Esophagus squamous epithelium (tissue), 5 donors: ENCODE results near the gene FKBP4. TPM values are rescaled to one million over a fixed set of nuclear protein-coding genes. Genes with fewer than 3 reads are reported as not detected.

Experiments
- DNase-seq: peaks from one replicate; lab custom pipeline; 2025; lab: John Stamatoyannopoulos, UW
- H3K27ac ChIP-seq, 4 donors: fragments of 200-600 bp; sonication (generic); one replicate each; pipeline ENCODE4 v1.5.1; 2016 to 2019; ENCODE audit warnings: mild to moderate bottlenecking in 1 of 4
- H3K27me3 ChIP-seq, 4 donors: fragments of 200-600 bp; sonication (generic); 1 replicate in 3 of 4; 2 replicates in 1 of 4; pipeline versions ENCODE4 v1.5.1 to v1.6.0; 2017 to 2021; ENCODE audit warnings: antibody characterized with exemption in 1 of 4
- H3K36me3 ChIP-seq, 3 donors: fragments of 200-600 bp; sonication (generic); one replicate each; pipeline ENCODE4 v1.5.1; 2016 to 2019
- H3K4me1 ChIP-seq, 3 donors: fragments of 200-600 bp; sonication (generic); one replicate each; pipeline ENCODE4 v1.5.1; 2017 to 2019
- H3K4me3 ChIP-seq, 4 donors: fragments of 200-600 bp; sonication (generic); 1 replicate in 3 of 4; 2 replicates in 1 of 4; pipeline ENCODE4 v1.5.1; 2016 to 2019; ENCODE audit warnings: mild to moderate bottlenecking in 2 of 4, moderate library complexity in 1 of 4
- H3K9me3 ChIP-seq, 3 donors: fragments of 200-600 bp; sonication (generic); one replicate each; pipeline ENCODE4 v1.5.1; 2016 to 2019
- POLR2A ChIP-seq, 4 donors: fragments of 450-650 bp; IDR thresholded peaks; one replicate each; pipeline ENCODE4 v1.6.1; 2017; ENCODE audit warnings: antibody characterized with exemption in 4 of 4, mild to moderate bottlenecking in 4 of 4, moderate library complexity in 3 of 4
- WGBS, 2 donors: methylation state at CpG; one replicate each; pipeline ENCODE4 v1.1.5; 2018; 5-methylcytosine and 5-hydroxymethylcytosine counted together
- intact Hi-C: fragments of 100-400 bp; cut with DNase I; formaldehyde crosslinking; loops from one replicate; pipeline ENCODE4 v1.15.0; 2022
- total RNA-seq, 4 donors: library from RNA; depleted of rRNA; stranded (reverse); fragments of >200 nt; gene quantifications; one replicate each; pipeline ENCODE4 v1.1.0, GENCODE V29; 2016
- TF ChIP-seq, protein P1 (sequence below), 6 experiments: fragments of 450-650 bp in 4 of 6; fragments of 200-600 bp in 2 of 6; sonication (generic) in 2 of 6; IDR thresholded peaks; one replicate each; pipeline ENCODE4 v1.5.1; 2016 to 2019; ENCODE audit warnings: antibody characterized with exemption in 6 of 6, mild to moderate bottlenecking in 4 of 6, moderate library complexity in 4 of 6
- donor health status: DM: yes; HTN: yes; CAD: no.

Gene FKBP4
- total RNA-seq, 4 donors from 2014 or later: 55.9 to 86.2 (median 62.8) TPM

DNA sequence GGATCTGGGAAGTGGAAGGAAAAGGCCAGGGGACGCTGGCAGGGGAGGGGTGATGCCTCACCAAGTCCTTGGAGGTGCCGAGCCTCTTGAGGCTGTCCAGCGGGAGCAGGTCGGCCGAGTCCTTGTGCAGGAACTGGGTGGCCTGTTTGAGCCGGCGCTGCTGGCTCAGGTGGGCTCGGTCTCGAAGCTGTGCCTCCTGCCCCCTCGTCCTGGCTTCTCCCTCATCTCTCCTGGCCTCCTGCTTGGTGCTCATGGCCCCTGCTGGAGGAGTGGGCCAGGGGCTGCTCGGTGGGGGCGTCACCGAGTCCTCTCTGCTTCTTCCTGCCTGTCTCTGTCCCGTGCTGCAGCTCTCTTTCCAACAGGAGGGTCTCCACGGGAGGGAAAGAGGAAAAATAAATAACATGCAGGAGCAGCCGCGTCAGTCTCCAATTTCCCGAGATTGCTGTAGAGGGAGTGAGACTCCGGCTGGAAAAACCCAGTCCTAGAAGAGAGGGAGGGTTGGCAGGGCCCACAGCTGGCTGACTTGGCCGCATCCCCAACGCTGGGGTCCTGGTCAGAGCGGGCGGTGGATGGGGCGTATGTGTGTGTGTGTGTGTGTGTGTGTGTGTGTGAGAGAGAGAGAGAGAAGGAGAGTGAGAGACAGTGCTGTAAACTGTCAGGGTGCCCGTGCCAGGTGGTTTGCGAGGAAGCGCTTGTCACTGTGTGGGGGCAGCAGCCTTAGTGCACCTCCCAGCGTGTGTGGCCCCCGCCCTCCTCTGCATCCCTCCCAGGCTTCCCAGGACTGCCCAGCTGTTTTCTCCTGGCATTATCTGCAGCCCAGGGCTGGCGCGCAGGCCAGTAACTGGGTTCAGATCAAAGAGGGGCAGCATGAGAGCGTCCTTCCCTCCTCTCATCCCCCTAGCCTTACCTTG lies 40.1 kb downstream of the FKBP4 start, which contains the start of gene NRIP2:
Gene NRIP2, minus strand, starts transcription at position 455 of the 911 bp plus-strand sequence. Its CDS starts 52 bp downstream, at position 403.
- peaks cover 0 to 54% (median 0%) of the 10 kb centered on the region in 3 donors for H3K36me3 ChIP-seq
- no peak for TF ChIP-seq POLR2A (IDR thresholded peaks at IDR 0.05)
- TF ChIP-seq, protein P1, sequence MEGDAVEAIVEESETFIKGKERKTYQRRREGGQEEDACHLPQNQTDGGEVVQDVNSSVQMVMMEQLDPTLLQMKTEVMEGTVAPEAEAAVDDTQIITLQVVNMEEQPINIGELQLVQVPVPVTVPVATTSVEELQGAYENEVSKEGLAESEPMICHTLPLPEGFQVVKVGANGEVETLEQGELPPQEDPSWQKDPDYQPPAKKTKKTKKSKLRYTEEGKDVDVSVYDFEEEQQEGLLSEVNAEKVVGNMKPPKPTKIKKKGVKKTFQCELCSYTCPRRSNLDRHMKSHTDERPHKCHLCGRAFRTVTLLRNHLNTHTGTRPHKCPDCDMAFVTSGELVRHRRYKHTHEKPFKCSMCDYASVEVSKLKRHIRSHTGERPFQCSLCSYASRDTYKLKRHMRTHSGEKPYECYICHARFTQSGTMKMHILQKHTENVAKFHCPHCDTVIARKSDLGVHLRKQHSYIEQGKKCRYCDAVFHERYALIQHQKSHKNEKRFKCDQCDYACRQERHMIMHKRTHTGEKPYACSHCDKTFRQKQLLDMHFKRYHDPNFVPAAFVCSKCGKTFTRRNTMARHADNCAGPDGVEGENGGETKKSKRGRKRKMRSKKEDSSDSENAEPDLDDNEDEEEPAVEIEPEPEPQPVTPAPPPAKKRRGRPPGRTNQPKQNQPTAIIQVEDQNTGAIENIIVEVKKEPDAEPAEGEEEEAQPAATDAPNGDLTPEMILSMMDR (IDR thresholded peaks at IDR 0.05): no peak
- H3K4me3 ChIP-seq: peak within 1 kb of the TSS in 3 of 4 donors; percentile 8 to 39 (median 26)
- no peak for DNase-seq
- H3K9me3 ChIP-seq: no peaks in the 10 kb centered on the region
- WGBS, 2 donors: 17 to 40% methylated on average over 12 to 15 of the region's 32 CpGs
- peak within 1 kb of the TSS in 2 of 4 donors; percentile 18 to 44 for H3K27ac ChIP-seq
- peaks cover 0 to 27% (median 4%) of the 10 kb centered on the region in 3 donors for H3K4me1 ChIP-seq
- intact Hi-C loops: no loop called here
- no peaks in the 10 kb centered on the region for H3K27me3 ChIP-seq

DNA sequence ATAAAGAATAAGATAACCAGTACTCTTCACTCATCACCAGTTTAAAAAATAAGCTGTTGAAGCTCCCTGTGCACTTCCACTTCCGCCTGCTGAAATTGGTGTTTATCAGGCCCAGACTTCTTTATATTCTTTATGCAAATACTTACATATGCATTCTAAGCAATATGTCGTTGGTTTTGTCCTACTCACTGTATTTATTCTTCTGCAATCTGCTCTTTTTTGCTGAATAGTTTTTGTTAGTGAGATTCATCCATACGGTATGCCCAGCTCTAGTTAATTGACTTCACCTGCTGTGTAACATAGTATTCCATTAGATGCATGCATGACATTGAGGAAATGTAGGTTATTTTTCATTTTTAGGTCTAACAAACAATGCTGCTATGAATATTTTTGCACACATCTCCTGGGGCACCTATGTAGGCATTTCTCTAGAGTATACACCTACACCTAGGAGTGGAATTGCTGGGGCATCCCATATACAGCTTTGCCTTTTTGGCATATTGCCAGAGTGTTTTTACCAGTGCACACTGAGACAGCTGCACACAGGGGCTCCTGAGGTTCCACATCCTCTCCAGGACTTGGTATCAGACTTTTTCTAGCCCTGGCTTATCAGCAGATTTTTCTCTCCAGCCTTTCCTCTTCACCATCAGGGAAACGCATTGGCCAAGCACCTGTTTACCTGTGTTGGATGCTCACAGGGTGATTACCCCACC lies 41.1 kb downstream of the FKBP4 start:
- no peak for DNase-seq
- H3K27ac ChIP-seq: no peak overlapping the region
- TF ChIP-seq, protein P1 (IDR thresholded peaks at IDR 0.05): no peak
- TF ChIP-seq POLR2A (IDR thresholded peaks at IDR 0.05): no peak
- intact Hi-C loops: no loop called here
- no peaks in the 10 kb centered on the region for H3K27me3 ChIP-seq
- H3K36me3 ChIP-seq: peaks cover 0 to 50% (median 0%) of the 10 kb centered on the region in 3 donors
- 71 to 85% methylated on average over 4 of the region's 4 CpGs for WGBS, 2 donors
- H3K4me1 ChIP-seq: peaks cover 0 to 27% (median 4%) of the 10 kb centered on the region in 3 donors
- H3K4me3 ChIP-seq: no peak overlapping the region
- no peaks in the 10 kb centered on the region for H3K9me3 ChIP-seq

DNA sequence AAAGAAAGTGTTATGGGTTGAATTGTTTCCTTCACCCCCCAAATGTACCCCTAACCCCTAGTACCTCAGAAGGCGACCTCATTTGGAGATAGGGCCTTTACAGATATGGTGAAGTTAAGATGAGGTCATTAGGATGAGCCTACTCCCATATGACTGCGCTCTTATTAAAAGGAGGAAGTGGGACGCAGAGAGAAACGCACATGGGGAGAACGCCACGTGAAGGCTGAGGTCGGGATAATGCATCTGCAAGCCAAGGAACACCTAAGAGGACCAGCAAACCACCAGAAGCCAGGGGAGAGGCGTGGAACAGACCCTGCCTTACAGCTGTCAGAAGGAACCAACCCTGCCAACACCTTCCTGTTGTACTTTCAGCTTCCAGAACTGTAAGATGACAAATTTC lies 41.8 kb downstream of the FKBP4 start:
- no peak overlapping the region for H3K4me3 ChIP-seq
- no peaks in the 10 kb centered on the region for H3K9me3 ChIP-seq
- TF ChIP-seq POLR2A (IDR thresholded peaks at IDR 0.05): no peak
- TF ChIP-seq, protein P1 (IDR thresholded peaks at IDR 0.05): no peak
- DNase-seq: no peak
- H3K36me3 ChIP-seq: peaks cover 0 to 49% (median 0%) of the 10 kb centered on the region in 3 donors
- H3K27ac ChIP-seq: no peak overlapping the region
- 85 to 98% methylated on average over 8 of the region's 8 CpGs for WGBS, 2 donors
- intact Hi-C loops: no loop called here
- H3K27me3 ChIP-seq: no peaks in the 10 kb centered on the region
- peaks cover 0 to 27% (median 4%) of the 10 kb centered on the region in 3 donors for H3K4me1 ChIP-seq

DNA sequence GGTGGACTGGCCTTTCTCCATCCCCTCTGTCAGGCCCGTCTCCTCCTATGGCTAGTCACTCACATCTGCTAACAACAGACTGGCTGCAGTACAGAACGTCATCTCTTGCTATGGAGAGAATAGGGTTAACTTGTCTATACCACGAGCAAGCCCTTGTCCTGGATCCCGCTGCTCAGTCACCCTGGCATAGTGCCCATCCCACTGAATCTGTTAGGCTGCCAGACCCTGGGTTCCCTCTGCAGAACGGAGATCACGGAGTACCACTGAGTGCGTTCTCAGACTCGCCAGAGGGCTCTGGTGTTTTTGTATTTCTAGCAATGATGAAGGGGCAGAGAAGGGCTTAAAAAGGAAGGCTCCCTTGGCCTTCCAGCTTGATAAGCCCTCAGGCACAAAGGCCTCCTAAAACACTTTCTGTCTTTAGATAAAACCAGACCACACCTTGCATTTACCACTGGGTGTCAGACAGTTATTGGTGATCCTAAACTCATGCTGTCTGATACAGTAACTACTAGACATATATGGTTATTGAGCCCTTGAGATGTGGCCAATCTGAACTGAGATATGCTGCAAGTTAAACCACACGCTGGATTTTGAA lies 46.4 kb downstream of the FKBP4 start:
- Histone ChIP-seq H3K9me3 (no peaks in the 10 kb centered on the region), H3K27me3 (no peaks in the 10 kb centered on the region), H3K4me1 (peaks cover 0 to 6% (median 0%) of the 10 kb centered on the region in 3 donors), H3K36me3 (peaks cover 0 to 63% (median 0%) of the 10 kb centered on the region in 3 donors), H3K4me3 (no peak overlapping the region), H3K27ac (no peak overlapping the region)
- no peak for DNase-seq
- TF ChIP-seq, protein P1 (IDR thresholded peaks at IDR 0.05): no peak
- 70 to 87% methylated on average over 5 to 9 of the region's 9 CpGs for whole genome bisulfite sequencing, 2 donors
- intact Hi-C loops: no loop called here
